ENCODE data around the gene S100A11. TPM values are rescaled to one million over a fixed set of nuclear protein-coding genes. Genes with fewer than 3 reads are reported as not detected.

The S100A11 gene
- total and polyA plus RNA-seq, 9 of the 15 experiments (the other 6 are each of a cell fraction or from before 2014, with no cell fraction given): 131 to 808 (median 235) TPM

DNA sequence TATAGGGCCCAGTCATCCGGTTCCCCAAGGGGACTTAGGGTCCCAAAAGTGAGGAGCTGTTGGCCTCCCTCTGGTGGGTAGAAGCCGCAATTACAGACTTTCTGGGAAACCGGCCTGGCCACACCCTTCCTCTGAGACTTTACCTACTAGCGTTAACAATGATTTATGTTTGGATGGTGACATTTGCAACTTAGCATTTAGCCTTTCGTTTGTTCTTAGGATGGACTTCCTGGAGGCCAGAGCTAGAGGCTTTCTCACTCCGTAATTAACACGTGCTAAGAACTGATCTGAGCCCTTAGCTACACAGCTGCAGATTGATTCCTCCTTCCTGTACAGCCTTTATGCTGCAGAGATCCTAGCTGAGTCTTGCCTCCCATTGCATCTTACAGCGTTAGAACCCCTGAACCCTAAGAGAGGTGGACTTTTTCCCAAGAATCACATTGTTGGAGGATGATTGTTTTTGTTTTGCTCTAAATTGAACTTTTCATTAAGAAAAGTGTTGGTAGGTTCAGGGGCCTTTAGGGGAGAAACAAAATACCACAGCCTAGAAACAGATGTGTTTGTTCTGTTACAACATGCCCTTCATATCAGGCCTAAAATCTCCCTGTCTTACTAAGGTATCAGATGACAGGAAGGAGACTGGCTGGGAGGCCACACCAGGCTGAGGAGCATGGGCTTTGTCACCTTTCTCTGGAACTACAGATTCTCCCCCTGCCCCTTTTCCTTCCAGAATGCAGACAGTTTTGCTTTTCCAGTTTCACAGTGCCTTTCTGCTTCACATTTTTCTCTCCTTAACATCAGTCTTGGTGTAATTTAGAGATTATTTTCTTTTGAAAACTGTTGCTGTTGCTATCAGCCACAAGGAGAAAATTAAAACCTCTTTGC lies 1.9 kb downstream of the S100A11 start (continued):
- TF ChIP-seq, protein P1, sequence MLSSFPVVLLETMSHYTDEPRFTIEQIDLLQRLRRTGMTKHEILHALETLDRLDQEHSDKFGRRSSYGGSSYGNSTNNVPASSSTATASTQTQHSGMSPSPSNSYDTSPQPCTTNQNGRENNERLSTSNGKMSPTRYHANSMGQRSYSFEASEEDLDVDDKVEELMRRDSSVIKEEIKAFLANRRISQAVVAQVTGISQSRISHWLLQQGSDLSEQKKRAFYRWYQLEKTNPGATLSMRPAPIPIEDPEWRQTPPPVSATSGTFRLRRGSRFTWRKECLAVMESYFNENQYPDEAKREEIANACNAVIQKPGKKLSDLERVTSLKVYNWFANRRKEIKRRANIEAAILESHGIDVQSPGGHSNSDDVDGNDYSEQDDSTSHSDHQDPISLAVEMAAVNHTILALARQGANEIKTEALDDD (IDR thresholded peaks at IDR 0.05): peak; percentile 60
- TF ChIP-seq, protein P2, sequence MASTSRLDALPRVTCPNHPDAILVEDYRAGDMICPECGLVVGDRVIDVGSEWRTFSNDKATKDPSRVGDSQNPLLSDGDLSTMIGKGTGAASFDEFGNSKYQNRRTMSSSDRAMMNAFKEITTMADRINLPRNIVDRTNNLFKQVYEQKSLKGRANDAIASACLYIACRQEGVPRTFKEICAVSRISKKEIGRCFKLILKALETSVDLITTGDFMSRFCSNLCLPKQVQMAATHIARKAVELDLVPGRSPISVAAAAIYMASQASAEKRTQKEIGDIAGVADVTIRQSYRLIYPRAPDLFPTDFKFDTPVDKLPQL (IDR thresholded peaks at IDR 0.05; ENCODE audit: extremely low read depth, insufficient read length): no peak
- TF ChIP-seq, protein P3, sequence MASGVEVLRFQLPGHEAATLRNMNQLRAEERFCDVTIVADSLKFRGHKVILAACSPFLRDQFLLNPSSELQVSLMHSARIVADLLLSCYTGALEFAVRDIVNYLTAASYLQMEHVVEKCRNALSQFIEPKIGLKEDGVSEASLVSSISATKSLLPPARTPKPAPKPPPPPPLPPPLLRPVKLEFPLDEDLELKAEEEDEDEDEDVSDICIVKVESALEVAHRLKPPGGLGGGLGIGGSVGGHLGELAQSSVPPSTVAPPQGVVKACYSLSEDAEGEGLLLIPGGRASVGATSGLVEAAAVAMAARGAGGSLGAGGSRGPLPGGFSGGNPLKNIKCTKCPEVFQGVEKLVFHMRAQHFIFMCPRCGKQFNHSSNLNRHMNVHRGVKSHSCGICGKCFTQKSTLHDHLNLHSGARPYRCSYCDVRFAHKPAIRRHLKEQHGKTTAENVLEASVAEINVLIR (CRISPR knock-in tag; IDR thresholded peaks at IDR 0.05): no peak
- TF ChIP-seq, protein P4, sequence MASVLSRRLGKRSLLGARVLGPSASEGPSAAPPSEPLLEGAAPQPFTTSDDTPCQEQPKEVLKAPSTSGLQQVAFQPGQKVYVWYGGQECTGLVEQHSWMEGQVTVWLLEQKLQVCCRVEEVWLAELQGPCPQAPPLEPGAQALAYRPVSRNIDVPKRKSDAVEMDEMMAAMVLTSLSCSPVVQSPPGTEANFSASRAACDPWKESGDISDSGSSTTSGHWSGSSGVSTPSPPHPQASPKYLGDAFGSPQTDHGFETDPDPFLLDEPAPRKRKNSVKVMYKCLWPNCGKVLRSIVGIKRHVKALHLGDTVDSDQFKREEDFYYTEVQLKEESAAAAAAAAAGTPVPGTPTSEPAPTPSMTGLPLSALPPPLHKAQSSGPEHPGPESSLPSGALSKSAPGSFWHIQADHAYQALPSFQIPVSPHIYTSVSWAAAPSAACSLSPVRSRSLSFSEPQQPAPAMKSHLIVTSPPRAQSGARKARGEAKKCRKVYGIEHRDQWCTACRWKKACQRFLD (CRISPR knock-in tag; IDR thresholded peaks at IDR 0.05): no peak; the same call in 1 of the 2 replicates
- TF ChIP-seq KHSRP (IDR thresholded peaks at IDR 0.05) (no peak), SMARCC2 (IDR thresholded peaks at IDR 0.05; ENCODE audit: low read depth) (peak; percentile 33; the same call in 1 of the 2 replicates), PHF21A (IDR thresholded peaks at IDR 0.05; ENCODE audit: borderline replicate concordance, low read depth) (no peak), NCOA1 (IDR thresholded peaks at IDR 0.05; ENCODE audit: low read depth) (0 out of 2 replicates have a peak, but pooled peaks have one; percentile 35), GTF2F1 (IDR thresholded peaks at IDR 0.05; ENCODE audit: low read depth, low read length) (no peak), TEAD2 (tag; IDR thresholded peaks at IDR 0.05) (0 out of 2 replicates have a peak, but pooled peaks have one; percentile 15), TCF7L2 (IDR thresholded peaks at IDR 0.05; ENCODE audit: low read depth, low read length) (no peak), ZNF175 (CRISPR knock-in tag; IDR thresholded peaks at IDR 0.05; ENCODE audit: low read depth) (no peak), HSF4 (CRISPR knock-in tag; IDR thresholded peaks at IDR 0.05; ENCODE audit: borderline replicate concordance) (no peak), RFX1 (IDR thresholded peaks at IDR 0.05) (no peak), FOXJ3 (CRISPR knock-in tag; IDR thresholded peaks at IDR 0.05) (no peak), SP2 (IDR thresholded peaks at IDR 0.05; ENCODE audit: extremely low read depth, low read depth, low read length, poor library complexity, severe bottlenecking) (no peak), ZNF134 (CRISPR knock-in tag; conservative IDR thresholded peaks at IDR 0.05) (no peak)
- TF ChIP-seq, protein P5, sequence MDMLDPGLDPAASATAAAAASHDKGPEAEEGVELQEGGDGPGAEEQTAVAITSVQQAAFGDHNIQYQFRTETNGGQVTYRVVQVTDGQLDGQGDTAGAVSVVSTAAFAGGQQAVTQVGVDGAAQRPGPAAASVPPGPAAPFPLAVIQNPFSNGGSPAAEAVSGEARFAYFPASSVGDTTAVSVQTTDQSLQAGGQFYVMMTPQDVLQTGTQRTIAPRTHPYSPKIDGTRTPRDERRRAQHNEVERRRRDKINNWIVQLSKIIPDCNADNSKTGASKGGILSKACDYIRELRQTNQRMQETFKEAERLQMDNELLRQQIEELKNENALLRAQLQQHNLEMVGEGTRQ (CRISPR knock-in tag; IDR thresholded peaks at IDR 0.05): no peak; the same call in 1 of the 2 replicates
- TF ChIP-seq, protein P6, sequence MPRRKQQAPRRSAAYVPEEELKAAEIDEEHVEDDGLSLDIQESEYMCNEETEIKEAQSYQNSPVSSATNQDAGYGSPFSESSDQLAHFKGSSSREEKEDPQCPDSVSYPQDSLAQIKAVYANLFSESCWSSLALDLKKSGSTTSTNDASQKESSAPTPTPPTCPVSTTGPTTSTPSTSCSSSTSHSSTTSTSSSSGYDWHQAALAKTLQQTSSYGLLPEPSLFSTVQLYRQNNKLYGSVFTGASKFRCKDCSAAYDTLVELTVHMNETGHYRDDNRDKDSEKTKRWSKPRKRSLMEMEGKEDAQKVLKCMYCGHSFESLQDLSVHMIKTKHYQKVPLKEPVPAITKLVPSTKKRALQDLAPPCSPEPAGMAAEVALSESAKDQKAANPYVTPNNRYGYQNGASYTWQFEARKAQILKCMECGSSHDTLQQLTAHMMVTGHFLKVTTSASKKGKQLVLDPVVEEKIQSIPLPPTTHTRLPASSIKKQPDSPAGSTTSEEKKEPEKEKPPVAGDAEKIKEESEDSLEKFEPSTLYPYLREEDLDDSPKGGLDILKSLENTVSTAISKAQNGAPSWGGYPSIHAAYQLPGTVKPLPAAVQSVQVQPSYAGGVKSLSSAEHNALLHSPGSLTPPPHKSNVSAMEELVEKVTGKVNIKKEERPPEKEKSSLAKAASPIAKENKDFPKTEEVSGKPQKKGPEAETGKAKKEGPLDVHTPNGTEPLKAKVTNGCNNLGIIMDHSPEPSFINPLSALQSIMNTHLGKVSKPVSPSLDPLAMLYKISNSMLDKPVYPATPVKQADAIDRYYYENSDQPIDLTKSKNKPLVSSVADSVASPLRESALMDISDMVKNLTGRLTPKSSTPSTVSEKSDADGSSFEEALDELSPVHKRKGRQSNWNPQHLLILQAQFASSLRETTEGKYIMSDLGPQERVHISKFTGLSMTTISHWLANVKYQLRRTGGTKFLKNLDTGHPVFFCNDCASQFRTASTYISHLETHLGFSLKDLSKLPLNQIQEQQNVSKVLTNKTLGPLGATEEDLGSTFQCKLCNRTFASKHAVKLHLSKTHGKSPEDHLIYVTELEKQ (CRISPR knock-in tag; IDR thresholded peaks at IDR 0.05): no peak
